Measurements from ENCODE around the gene TMTC2.

GRCh38 chr12:83158613-83159207 lies 472.0 kb downstream of the TMTC2 start:
- TF ChIP-seq CTCF (IDR thresholded peaks at IDR 0.05; ENCODE audit: low read depth, low read length) (no peak), EZH2phosphoT487 (IDR thresholded peaks at IDR 0.05; ENCODE audit: low read depth) (no peak)
